HepG2 (cell line): ENCODE results near the gene PPME1. TPM values are rescaled to one million over a fixed set of nuclear protein-coding genes. Genes with fewer than 3 reads are reported as not detected.

Source experiments
- AGO1 ChIP-seq: fragments of 200-400 bp; formaldehyde crosslinking; IDR thresholded peaks from 2 replicates; pipeline ENCODE4 v1.6.1; 2017; ENCODE audit warnings: mild to moderate bottlenecking, low read depth, low read length, moderate library complexity; ENCODE audit not compliant: poor library complexity, severe bottlenecking
- FOXP1 ChIP-seq, 2 experiments: fragments of 450-650 bp in 1 of 2; IDR thresholded peaks; 2 replicates each; pipeline ENCODE4 v1.6.1; 2017 to 2018; ENCODE audit warnings: antibody characterized with exemption in 1 of 2
- HINFP ChIP-seq: sonication (generic); formaldehyde crosslinking; IDR thresholded peaks from 2 replicates; pipeline ENCODE4 v1.4.0; 2020; ENCODE audit warnings: low read depth, mild to moderate bottlenecking, missing genetic modification reagents
- MLLT10 ChIP-seq: sonication (generic); formaldehyde crosslinking; IDR thresholded peaks from 2 replicates; pipeline ENCODE4 v1.4.0; 2020; ENCODE audit warnings: missing genetic modification reagents
- REPIN1 ChIP-seq: sonication (generic); formaldehyde crosslinking; IDR thresholded peaks from 2 replicates; pipeline ENCODE4 v1.8.0; 2022; ENCODE audit warnings: missing genetic modification reagents, low read depth, mild to moderate bottlenecking, borderline replicate concordance
- RNF2 ChIP-seq: fragments of 450-650 bp; conservative IDR thresholded peaks from 2 replicates; pipeline ENCODE4 v1.6.1; 2016; ENCODE audit warnings: low read depth
- SNAI1 ChIP-seq: sonication (generic); formaldehyde crosslinking; IDR thresholded peaks from 2 replicates; pipeline ENCODE4 v1.5.0; 2020; ENCODE audit warnings: mild to moderate bottlenecking, missing genetic modification reagents, borderline replicate concordance
- SNRNP70 ChIP-seq: fragments of 200-400 bp; formaldehyde crosslinking; IDR thresholded peaks from 2 replicates; pipeline ENCODE4 v1.6.1; 2017; ENCODE audit warnings: mild to moderate bottlenecking, low read depth, low read length, moderate library complexity
- TEAD3 ChIP-seq: optimal IDR thresholded peaks from 2 replicates; pipeline ENCODE3; 2016; ENCODE audit warnings: borderline replicate concordance
- TRAFD1 ChIP-seq: sonication (generic); formaldehyde crosslinking; IDR thresholded peaks from 2 replicates; pipeline ENCODE4 v1.5.1; 2020; ENCODE audit warnings: missing genetic modification reagents, mild to moderate bottlenecking, borderline replicate concordance
- ZNF101 ChIP-seq: sonication (generic); formaldehyde crosslinking; IDR thresholded peaks from 2 replicates; pipeline ENCODE4 v1.4.0; 2020; ENCODE audit warnings: mild to moderate bottlenecking, low read depth, missing genetic modification reagents, borderline replicate concordance
- ZNF503 ChIP-seq: sonication (generic); formaldehyde crosslinking; IDR thresholded peaks from 2 replicates; pipeline ENCODE4 v1.4.0; 2020; ENCODE audit warnings: missing genetic modification reagents
- ZNF558 ChIP-seq: sonication (generic); formaldehyde crosslinking; IDR thresholded peaks from 2 replicates; pipeline ENCODE4 v1.9.0; 2022; ENCODE audit warnings: mild to moderate bottlenecking, missing genetic modification reagents, borderline replicate concordance
- ZZZ3 ChIP-seq: sonication (generic); formaldehyde crosslinking; IDR thresholded peaks from 2 replicates; pipeline ENCODE4 v1.4.0; 2020; ENCODE audit warnings: missing genetic modification reagents, mild to moderate bottlenecking, borderline replicate concordance
- polyA plus RNA-seq, 8 experiments: library from polyadenylated mRNA; depleted of rRNA in 3 of 8; stranded (reverse) in 7 of 8; unstranded in 1 of 8; fragments of >200 nt; fragmentation: Illumina TruSeq in 4 of 8; extraction: Trizol in 4 of 8; gene quantifications; 2 replicates each; pipeline versions ENCODE4 v1.2.1 to v1.2.3, GENCODE V29; 2011 to 2016; ENCODE audit warnings: low read depth in 4 of 8, missing spikeins in 1 of 8, mixed read lengths in 1 of 8; ENCODE audit not compliant: insufficient read depth in 1 of 8
- total RNA-seq, 5 experiments: library from RNA; depleted of rRNA; stranded (reverse); fragments of >200 nt; fragmentation: Illumina TruSeq; extraction: Trizol; gene quantifications; 2 replicates each; pipeline ENCODE4 v1.2.3, GENCODE V29; 2016; ENCODE audit warnings: low read depth in 1 of 5
- TF ChIP-seq, protein P1 (sequence below): sonication (generic); formaldehyde crosslinking; IDR thresholded peaks from 2 replicates; pipeline ENCODE4 v1.4.0; 2020; ENCODE audit warnings: missing genetic modification reagents

PPME1 gene
- total and polyA plus RNA-seq, 2 of the 13 experiments (the other 11 are each of a cell fraction or from before 2014, with no cell fraction given) = 31.3 to 56.0 TPM

GRCh38 chr11:74170694-74171629 lies at the start of gene PPME1, which contains the start of gene C2CD3 (continued):
- TF ChIP-seq TRAFD1 (CRISPR knock-in tag) (no peak), HINFP (no peak), SNAI1 (CRISPR knock-in tag) (no peak), MLLT10 (no peak), TEAD3 (peak; percentile 35), ZNF558 (0 out of 2 replicates have a peak, but pooled peaks have one; percentile 25), ZZZ3 (CRISPR knock-in tag) (peak; percentile 80; the same call in 1 of the 2 replicates), ZNF101 (CRISPR knock-in tag) (no peak), SNRNP70 (no peak), REPIN1 (CRISPR knock-in tag) (peak; percentile 4; the same call in 1 of the 2 replicates), AGO1 (peak; percentile 72), RNF2 (peak; percentile 72; the same call in 1 of the 2 replicates), ZNF503 (CRISPR knock-in tag) (no peak), FOXP1 (IDR thresholded peaks at IDR 0.05) (no peak), FOXP1 (CRISPR knock-in tag; IDR thresholded peaks at IDR 0.05) (no peak)
- TF ChIP-seq, protein P1, sequence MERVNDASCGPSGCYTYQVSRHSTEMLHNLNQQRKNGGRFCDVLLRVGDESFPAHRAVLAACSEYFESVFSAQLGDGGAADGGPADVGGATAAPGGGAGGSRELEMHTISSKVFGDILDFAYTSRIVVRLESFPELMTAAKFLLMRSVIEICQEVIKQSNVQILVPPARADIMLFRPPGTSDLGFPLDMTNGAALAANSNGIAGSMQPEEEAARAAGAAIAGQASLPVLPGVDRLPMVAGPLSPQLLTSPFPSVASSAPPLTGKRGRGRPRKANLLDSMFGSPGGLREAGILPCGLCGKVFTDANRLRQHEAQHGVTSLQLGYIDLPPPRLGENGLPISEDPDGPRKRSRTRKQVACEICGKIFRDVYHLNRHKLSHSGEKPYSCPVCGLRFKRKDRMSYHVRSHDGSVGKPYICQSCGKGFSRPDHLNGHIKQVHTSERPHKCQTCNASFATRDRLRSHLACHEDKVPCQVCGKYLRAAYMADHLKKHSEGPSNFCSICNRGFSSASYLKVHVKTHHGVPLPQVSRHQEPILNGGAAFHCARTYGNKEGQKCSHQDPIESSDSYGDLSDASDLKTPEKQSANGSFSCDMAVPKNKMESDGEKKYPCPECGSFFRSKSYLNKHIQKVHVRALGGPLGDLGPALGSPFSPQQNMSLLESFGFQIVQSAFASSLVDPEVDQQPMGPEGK (CRISPR knock-in tag) = peak; percentile 52; the same call in 1 of the 2 replicates
